Prostate gland (tissue), 2 donors: ENCODE results near the gene UMOD. TPM values are rescaled to one million over a fixed set of nuclear protein-coding genes. Genes with fewer than 3 reads are reported as not detected.
A peak's percentile ranks its signal among the peaks of the same experiment; 100 is the strongest.

ENCODE experiments used
- DNase-seq: peaks from one replicate; pipeline ENCODE4 v3.0.0-alpha.2; 2019; ENCODE audit warnings: low spot score
- H3K27ac ChIP-seq, 2 donors: fragments of 200-600 bp; sonication (generic); 2 replicates each; pipeline ENCODE4 v1.5.1; 2017 to 2019
- H3K27me3 ChIP-seq: fragments of 200-600 bp; sonication (generic); replicated peaks from 2 replicates; pipeline ENCODE4 v1.5.1; 2019; ENCODE audit not compliant: insufficient read depth
- H3K36me3 ChIP-seq, 2 donors: fragments of 200-600 bp; sonication (generic); 1 replicate in 1 of 2; 2 replicates in 1 of 2; pipeline versions ENCODE4 v1.5.1 to v1.8.1; 2017 to 2019
- H3K4me1 ChIP-seq: fragments of 200-600 bp; sonication (generic); replicated peaks from 2 replicates; pipeline ENCODE4 v1.5.1; 2019
- H3K4me3 ChIP-seq, 2 donors: fragments of 200-600 bp; sonication (generic); 2 replicates each; pipeline ENCODE4 v1.5.1; 2017 to 2019
- H3K9me3 ChIP-seq: fragments of 200-600 bp; sonication (generic); 2 replicates; pipeline ENCODE4 v1.5.1; 2017
- CTCF ChIP-seq, 4 experiments: fragments of 200-600 bp in 2 of 4; fragments of 450-650 bp in 2 of 4; sonication (generic) in 2 of 4; IDR thresholded peaks; 1 replicate in 3 of 4; 2 replicates in 1 of 4; pipeline ENCODE4 v1.5.1; 2016 to 2019; ENCODE audit warnings: antibody characterized with exemption in 4 of 4, mild to moderate bottlenecking in 2 of 4, moderate library complexity in 2 of 4
- POLR2A ChIP-seq: fragments of 450-650 bp; IDR thresholded peaks from one replicate; pipeline ENCODE4 v1.6.1; 2016; ENCODE audit warnings: antibody characterized with exemption, mild to moderate bottlenecking
- POLR2AphosphoS5 ChIP-seq: sonication (generic); formaldehyde crosslinking; IDR thresholded peaks from one replicate; pipeline ENCODE4 v1.6.1; 2017; ENCODE audit warnings: antibody characterized with exemption
- WGBS: methylation state at CpG from one replicate; pipeline ENCODE4 v1.1.5; 2018; 5-methylcytosine and 5-hydroxymethylcytosine counted together
- intact Hi-C: fragments of 100-400 bp; cut with DNase I; formaldehyde crosslinking; loops from one replicate; pipeline ENCODE4 v1.14.2; 2022
- total RNA-seq, 2 donors: library from RNA; depleted of rRNA; stranded (reverse); fragments of >200 nt; gene quantifications; one replicate each; pipeline ENCODE4 v1.1.0, GENCODE V29; 2016

UMOD gene
- total RNA-seq, 2 donors from 2014 or later: 1.5 TPM; not detected in 1

DNA sequence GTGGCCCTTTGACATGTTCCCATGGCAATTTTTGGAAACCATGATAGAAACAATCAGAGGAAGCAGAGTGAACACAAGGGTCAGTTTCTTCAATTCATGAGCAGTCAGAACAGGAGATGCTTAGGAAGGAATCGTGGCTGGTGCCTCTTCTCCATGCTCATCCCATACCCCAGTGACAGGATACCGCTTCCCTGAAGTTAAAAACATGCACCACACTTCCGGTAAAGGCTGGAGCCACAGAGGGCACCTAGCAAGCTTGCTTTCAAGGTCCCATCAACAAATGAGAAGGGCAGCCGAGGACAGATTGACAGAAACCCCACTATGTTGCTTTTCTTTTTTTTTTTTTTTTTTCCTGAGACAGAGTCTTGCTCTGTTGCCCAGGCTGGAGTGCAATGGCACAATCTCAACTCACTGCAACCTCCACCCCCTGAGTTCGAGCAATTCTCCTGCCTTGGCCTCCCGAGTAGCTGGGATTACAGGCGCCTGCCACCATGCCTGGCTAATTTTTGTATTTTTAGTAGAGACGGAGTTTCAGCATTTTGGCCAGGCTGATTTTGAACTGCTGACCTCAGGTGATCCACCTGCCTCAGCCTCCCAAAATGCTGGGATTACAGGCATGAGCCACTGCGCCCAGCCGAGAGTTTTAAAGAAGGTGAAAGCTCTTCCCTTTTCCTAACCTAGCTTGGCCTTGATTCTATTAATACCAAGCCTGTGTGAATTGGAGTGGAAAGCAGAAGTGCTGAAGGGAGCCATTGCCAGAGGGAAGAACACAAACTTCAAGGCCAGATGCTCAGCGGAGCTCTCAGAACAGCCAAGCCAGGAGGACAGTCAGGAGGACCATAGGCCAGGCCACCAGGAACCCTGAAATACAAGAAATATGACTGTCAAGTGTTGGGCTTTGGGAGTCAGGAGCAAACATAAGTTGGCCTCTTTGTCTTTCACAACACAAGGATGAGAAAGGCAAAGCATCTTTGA, 41.8 kb downstream of the UMOD start:
- H3K4me3 ChIP-seq: no peak overlapping the region
- H3K27ac ChIP-seq: peak overlapping the region; percentile 16 to 62
- no peaks in the 10 kb centered on the region for H3K9me3 ChIP-seq
- no peaks in the 10 kb centered on the region for H3K36me3 ChIP-seq
- DNase-seq: no peak
- H3K27me3 ChIP-seq: no peaks in the 10 kb centered on the region
- TF ChIP-seq CTCF (IDR thresholded peaks at IDR 0.05) (no peak), POLR2AphosphoS5 (no peak), POLR2A (no peak)
- peaks cover 9% of the 10 kb centered on the region for H3K4me1 ChIP-seq
- WGBS: 87% methylated on average over 11 of the region's 11 CpGs
- intact Hi-C loops: no loop called here

DNA sequence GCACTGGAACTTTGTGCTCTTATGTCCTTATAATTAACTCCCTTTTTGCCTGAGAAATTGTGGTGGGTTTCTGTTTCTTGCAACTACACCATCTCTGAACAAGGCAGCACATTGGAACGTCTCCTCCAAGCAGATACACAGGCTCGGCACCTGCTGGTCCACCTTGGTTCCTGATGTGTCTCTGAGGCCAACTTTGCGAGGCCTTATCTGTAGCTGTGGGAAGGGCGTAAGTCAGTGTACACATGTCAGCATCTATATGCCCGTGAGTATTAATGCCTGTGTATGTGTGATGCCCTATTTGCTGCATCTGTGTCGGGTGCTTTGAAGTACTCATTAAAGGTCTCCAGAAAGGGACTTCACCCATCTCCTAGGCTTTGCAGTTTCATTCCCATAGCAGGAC, 42.7 kb downstream of the UMOD start:
- no peaks in the 10 kb centered on the region for H3K27me3 ChIP-seq
- DNase-seq: no peak
- H3K36me3 ChIP-seq: no peaks in the 10 kb centered on the region
- H3K4me1 ChIP-seq: peaks cover 9% of the 10 kb centered on the region
- no peaks in the 10 kb centered on the region for H3K9me3 ChIP-seq
- TF ChIP-seq CTCF (IDR thresholded peaks at IDR 0.05): no peak
- TF ChIP-seq POLR2AphosphoS5: no peak
- TF ChIP-seq POLR2A: no peak
- H3K27ac ChIP-seq: peak overlapping the region in 1 of 2 donors; percentile 51
- WGBS: 67% methylated on average over 6 of the region's 6 CpGs
- intact Hi-C loops: no loop called here
- H3K4me3 ChIP-seq: no peak overlapping the region

DNA sequence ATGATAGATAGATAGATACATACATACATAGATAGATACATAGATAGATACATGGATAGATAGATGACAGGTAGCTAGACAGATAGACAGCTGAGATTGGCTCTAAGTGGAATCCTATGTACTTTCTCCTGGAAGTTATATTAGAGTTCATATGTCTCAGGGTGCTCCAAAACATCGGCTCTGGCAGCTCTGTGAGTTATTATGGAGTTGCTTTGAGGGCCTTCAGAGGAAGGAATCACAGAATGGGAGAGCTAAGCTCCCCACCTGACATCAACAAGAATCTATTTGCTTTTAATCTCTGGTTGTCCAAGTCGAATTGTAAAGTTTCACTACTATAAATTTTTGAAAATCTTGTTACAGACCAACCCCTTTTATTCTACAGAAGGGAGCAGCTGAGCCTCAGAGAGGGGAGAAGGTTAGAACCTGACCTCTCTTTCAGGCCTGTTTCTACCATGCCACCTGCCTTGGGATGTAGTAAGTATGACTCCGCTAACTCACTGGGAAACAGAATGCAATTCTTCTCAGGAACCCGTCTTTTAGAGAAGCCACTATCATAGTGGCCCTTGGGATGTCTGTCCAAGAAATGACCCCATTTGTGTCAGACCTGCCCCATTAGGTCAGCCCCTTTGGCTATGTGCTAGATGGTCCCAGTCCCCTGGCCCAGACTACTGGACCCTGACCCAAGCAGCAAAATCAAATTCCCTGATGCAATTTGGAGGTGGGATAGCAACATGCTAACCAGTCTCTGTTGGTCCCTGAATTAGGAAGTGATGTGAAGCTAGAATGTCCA, 43.5 kb downstream of the UMOD start:
- Histone ChIP-seq H3K4me1 (peaks cover 9% of the 10 kb centered on the region), H3K27me3 (no peaks in the 10 kb centered on the region), H3K27ac (peak overlapping the region; percentile 40 to 53), H3K36me3 (no peaks in the 10 kb centered on the region), H3K9me3 (no peaks in the 10 kb centered on the region), H3K4me3 (no peak overlapping the region)
- intact Hi-C loops: no loop called here
- TF ChIP-seq POLR2A: no peak
- no peak for TF ChIP-seq POLR2AphosphoS5
- no peak for TF ChIP-seq CTCF (IDR thresholded peaks at IDR 0.05)
- no peak for DNase-seq
- 70% methylated on average over 4 of the region's 4 CpGs for WGBS

DNA sequence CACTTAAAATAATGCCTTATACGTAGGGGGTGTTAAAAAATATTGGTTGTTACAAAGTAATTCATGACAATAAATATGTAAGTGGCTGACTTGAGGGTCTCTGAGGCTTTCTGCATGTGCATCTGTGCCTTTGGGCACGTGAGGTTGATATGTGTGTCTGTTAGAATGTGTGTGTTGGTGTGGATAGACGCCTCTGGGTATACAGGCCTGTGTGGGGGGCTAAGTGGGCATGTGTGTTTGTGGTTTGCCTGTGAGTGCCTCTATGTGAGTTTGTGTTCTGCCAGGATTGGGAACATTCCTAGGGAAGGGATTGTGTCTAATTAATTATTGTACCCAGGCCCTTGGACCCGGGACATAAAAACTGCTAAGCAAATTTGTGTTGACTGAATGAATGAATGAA, 44.2 kb downstream of the UMOD start:
- WGBS: 79% methylated on average over 4 of the region's 4 CpGs
- Histone ChIP-seq H3K27me3 (no peaks in the 10 kb centered on the region), H3K9me3 (no peaks in the 10 kb centered on the region), H3K4me3 (no peak overlapping the region), H3K27ac (no peak overlapping the region), H3K36me3 (no peaks in the 10 kb centered on the region), H3K4me1 (peaks cover 9% of the 10 kb centered on the region)
- no peak for DNase-seq
- TF ChIP-seq CTCF (IDR thresholded peaks at IDR 0.05): no peak
- no peak for TF ChIP-seq POLR2A
- no peak for TF ChIP-seq POLR2AphosphoS5
- intact Hi-C loops: no loop called here
